H1 (cell line): ENCODE data around the gene BSPRY. TPM values are rescaled to one million over a fixed set of nuclear protein-coding genes. Genes with fewer than 3 reads are reported as not detected.
A peak's percentile ranks its signal among the peaks of the same experiment; 100 is the strongest.

ENCODE experiments used
- CTCF ChIA-PET: fragments of 300-600 bp; sonication (Branson Sonifier 250); formaldehyde crosslinking; loops from one replicate; lab custom pipeline; 2021; ENCODE audit not compliant: partially characterized antibody; lab: Charles Lee
- POLR2A ChIA-PET: fragments of 300-600 bp; sonication (Branson Sonifier 250); formaldehyde crosslinking; loops from one replicate; lab custom pipeline; 2021; ENCODE audit warnings: inconsistent platforms; ENCODE audit not compliant: partially characterized antibody; lab: Charles Lee
- DNase-seq, 2 experiments: peaks; one replicate each; pipeline versions ENCODE4 v3.0.0 to v3.0.0-alpha.2; 2010 to 2022; ENCODE audit warnings: low spot score in 2 of 2, low read depth in 1 of 2, mixed read lengths in 1 of 2
- FAIRE-seq: peaks from 2 replicates; lab custom pipeline; 2011; peaks lifted over from hg19 to GRCh38; lab: Jason Lieb, UNC
- H2AFZ ChIP-seq: 2 replicates; pipeline ENCODE4 v1.8.1; 2012; ENCODE audit warnings: low read length, inconsistent platforms
- H2AK5ac ChIP-seq: 2 replicates; pipeline ENCODE4 v1.6.1; 2013; ENCODE audit warnings: low read depth, low read length
- H2BK120ac ChIP-seq: replicated peaks from 2 replicates; pipeline ENCODE3; 2013; ENCODE audit warnings: low read depth, low read length, inconsistent platforms
- H2BK12ac ChIP-seq: 2 replicates; pipeline ENCODE4 v1.6.1; 2013; ENCODE audit warnings: low read depth, low read length
- H2BK15ac ChIP-seq: 2 replicates; pipeline ENCODE4 v1.6.1; 2013; ENCODE audit warnings: low read length
- H2BK20ac ChIP-seq: 2 replicates; pipeline ENCODE4 v1.6.1; 2013; ENCODE audit warnings: low read length
- H2BK5ac ChIP-seq: 2 replicates; pipeline ENCODE4 v1.6.1; 2013; ENCODE audit warnings: low read depth, low read length
- H3K14ac ChIP-seq: 2 replicates; pipeline ENCODE4 v1.6.1; 2013; ENCODE audit warnings: inconsistent platforms; ENCODE audit not compliant: insufficient read length
- H3K18ac ChIP-seq: 2 replicates; pipeline ENCODE4 v1.6.1; 2013; ENCODE audit warnings: low read length; ENCODE audit errors: extremely low read depth
- H3K23ac ChIP-seq: 2 replicates; pipeline ENCODE4 v1.6.1; 2013; ENCODE audit warnings: inconsistent platforms; ENCODE audit not compliant: insufficient read length
- H3K23me2 ChIP-seq: 2 replicates; pipeline ENCODE4 v1.6.1; 2013; ENCODE audit warnings: low read depth, low read length
- H3K27ac ChIP-seq: 2 replicates; pipeline ENCODE4 v1.6.1; 2011; ENCODE audit warnings: low read depth, low read length, inconsistent platforms
- H3K27me3 ChIP-seq, 4 experiments: replicated peaks in 1 of 4; 1 replicate in 1 of 4; 2 replicates in 3 of 4; pipeline versions ENCODE4 v1.6.1 to v1.8.1; 2011 to 2013; ENCODE audit warnings: low read length in 3 of 4, mild to moderate bottlenecking in 3 of 4, inconsistent platforms in 2 of 4, mixed read lengths in 2 of 4, moderate library complexity in 1 of 4; ENCODE audit not compliant: control insufficient read depth in 3 of 4, insufficient read depth in 3 of 4; ENCODE audit errors: extremely low read depth in 1 of 4
- H3K36me3 ChIP-seq, 4 experiments: 2 replicates each; pipeline versions ENCODE4 v1.6.1 to v1.8.1; 2011 to 2013; ENCODE audit warnings: mild to moderate bottlenecking in 4 of 4, low read length in 3 of 4, moderate library complexity in 2 of 4, control low read depth in 1 of 4, inconsistent platforms in 1 of 4; ENCODE audit not compliant: insufficient read depth in 4 of 4, control insufficient read depth in 2 of 4
- H3K4ac ChIP-seq: replicated peaks from 2 replicates; pipeline ENCODE3; 2013; ENCODE audit warnings: low read length, low read depth, mixed read lengths, inconsistent platforms; ENCODE audit not compliant: insufficient read length
- H3K4me1 ChIP-seq, 4 experiments: replicated peaks in 1 of 4; 1 replicate in 1 of 4; 2 replicates in 3 of 4; pipeline versions ENCODE4 v1.6.1 to v1.8.1; 2011 to 2013; ENCODE audit warnings: low read length in 3 of 4, inconsistent platforms in 2 of 4, mixed read lengths in 1 of 4; ENCODE audit not compliant: insufficient read depth in 4 of 4, control insufficient read depth in 3 of 4
- H3K4me2 ChIP-seq, 2 experiments: 2 replicates each; pipeline versions ENCODE4 v1.6.1 to v1.8.1; 2011 to 2013; ENCODE audit warnings: low read depth in 2 of 2, low read length in 2 of 2, control low read depth in 1 of 2, inconsistent platforms in 1 of 2, mild to moderate bottlenecking in 1 of 2; ENCODE audit not compliant: insufficient read depth in 1 of 2
- H3K4me3 ChIP-seq, 4 experiments: fragments of 200-600, 300-600 bp in 1 of 4; sonication (generic), shearing (Covaris generic), sonication (Bioruptor Twin) in 1 of 4; 2 replicates each; pipeline versions ENCODE4 v1.5.1 to v1.8.1; 2011 to 2016; ENCODE audit warnings: low read length in 4 of 4, low read depth in 3 of 4, control low read depth in 2 of 4, inconsistent platforms in 2 of 4, mild to moderate bottlenecking in 2 of 4, mixed read lengths in 1 of 4, moderate library complexity in 1 of 4; ENCODE audit not compliant: insufficient read depth in 2 of 4; ENCODE audit errors: extremely low read depth in 1 of 4
- H3K56ac ChIP-seq: replicated peaks from 2 replicates; pipeline ENCODE3; 2013; ENCODE audit warnings: low read depth, mild to moderate bottlenecking, mixed read lengths, low read length, inconsistent platforms; ENCODE audit not compliant: insufficient read length
- H3K79me1 ChIP-seq: 2 replicates; pipeline ENCODE4 v1.6.1; 2013; ENCODE audit warnings: low read depth, low read length, control low read depth
- H3K79me2 ChIP-seq, 2 experiments: 2 replicates each; pipeline versions ENCODE4 v1.6.1 to v1.8.1; 2012 to 2013; ENCODE audit warnings: low read length in 2 of 2, mild to moderate bottlenecking in 2 of 2, inconsistent platforms in 1 of 2; ENCODE audit not compliant: insufficient read depth in 2 of 2, control insufficient read depth in 1 of 2
- H3K9ac ChIP-seq, 4 experiments: replicated peaks in 1 of 4; 1 replicate in 1 of 4; 2 replicates in 3 of 4; pipeline versions ENCODE4 v1.6.1 to v1.8.1; 2011 to 2013; ENCODE audit warnings: low read depth in 3 of 4, low read length in 3 of 4, control low read depth in 2 of 4, mild to moderate bottlenecking in 2 of 4, moderate library complexity in 2 of 4, inconsistent platforms in 1 of 4; ENCODE audit errors: extremely low read depth in 1 of 4
- H3K9me3 ChIP-seq, 2 experiments: 2 replicates each; pipeline versions ENCODE4 v1.6.1 to v1.8.1; 2012 to 2013; ENCODE audit warnings: mild to moderate bottlenecking in 2 of 2, moderate library complexity in 2 of 2, control low read depth in 1 of 2, inconsistent platforms in 1 of 2, low read depth in 1 of 2, low read length in 1 of 2, mixed read lengths in 1 of 2; ENCODE audit not compliant: insufficient read depth in 2 of 2
- H4K20me1 ChIP-seq, 2 experiments: replicated peaks in 1 of 2; 2 replicates each; pipeline versions ENCODE3 to v1.8.1; 2011 to 2013; ENCODE audit warnings: inconsistent platforms in 2 of 2, low read length in 2 of 2, mild to moderate bottlenecking in 1 of 2; ENCODE audit not compliant: insufficient read depth in 2 of 2, control insufficient read depth in 1 of 2
- H4K5ac ChIP-seq: 2 replicates; pipeline ENCODE4 v1.6.1; 2013; ENCODE audit warnings: low read length, low read depth, mixed read lengths, inconsistent platforms; ENCODE audit not compliant: insufficient read length
- H4K8ac ChIP-seq: 2 replicates; pipeline ENCODE4 v1.8.0; 2013; ENCODE audit warnings: mild to moderate bottlenecking, moderate library complexity, low read length, inconsistent platforms; ENCODE audit not compliant: insufficient read depth; ENCODE audit errors: extremely low read depth
- H4K91ac ChIP-seq: replicated peaks from 2 replicates; pipeline ENCODE3; 2013; ENCODE audit warnings: low read length, mixed read lengths, inconsistent platforms; ENCODE audit not compliant: insufficient read length
- ATF2 ChIP-seq: IDR thresholded peaks from 2 replicates; pipeline ENCODE4 v1.6.1; 2012; ENCODE audit warnings: low read length, inconsistent platforms
- BCL11A ChIP-seq, 2 experiments: IDR thresholded peaks; one replicate each; pipeline ENCODE4 v1.6.1; 2011; ENCODE audit warnings: low read depth in 2 of 2, low read length in 2 of 2, mild to moderate bottlenecking in 2 of 2
- CBX8 ChIP-seq: fragments of 300-800, 300-1000 bp; sonication (generic); IDR thresholded peaks from 2 replicates; pipeline ENCODE4 v1.7.1; 2016; ENCODE audit warnings: low read depth, low read length, borderline replicate concordance
- E2F6 ChIP-seq: IDR thresholded peaks from 2 replicates; pipeline ENCODE4 v1.6.1; 2012; ENCODE audit warnings: inconsistent platforms
- EGR1 ChIP-seq: IDR thresholded peaks from 2 replicates; pipeline ENCODE4 v1.6.1; 2011; ENCODE audit warnings: low read depth, low read length, borderline replicate concordance
- EP300 ChIP-seq, 2 experiments: IDR thresholded peaks; 1 replicate in 1 of 2; 2 replicates in 1 of 2; pipeline ENCODE4 v1.6.1; 2011 to 2012; ENCODE audit warnings: low read depth in 2 of 2, low read length in 2 of 2, mild to moderate bottlenecking in 2 of 2, borderline replicate concordance in 1 of 2, inconsistent platforms in 1 of 2, moderate library complexity in 1 of 2
- SAP30 ChIP-seq: fragments of 300-600 bp; sonication (generic); IDR thresholded peaks from 2 replicates; pipeline ENCODE4 v1.7.1; 2012; ENCODE audit warnings: low read length, moderate library complexity, mild to moderate bottlenecking, inconsistent platforms; ENCODE audit not compliant: insufficient read depth, insufficient replicate concordance
- TAF7 ChIP-seq: optimal IDR thresholded peaks from 2 replicates; pipeline ENCODE3; 2011; ENCODE audit warnings: low read depth, mild to moderate bottlenecking, inconsistent platforms, low read length, moderate library complexity, borderline replicate concordance
- TEAD4 ChIP-seq: IDR thresholded peaks from 2 replicates; pipeline ENCODE4 v1.6.1; 2012; ENCODE audit warnings: low read depth, low read length, inconsistent platforms, mixed read lengths
- WGBS, 2 experiments: shearing (Covaris generic) in 1 of 2; methylation state at CpG; one replicate each; pipeline versions ENCODE4 v1.1.6 to v1.1.7; 2013 to 2015; ENCODE audit warnings: low lambda C conversion rate in 2 of 2, mixed read lengths in 2 of 2, inconsistent platforms in 1 of 2, low coverage in 1 of 2, missing lambda C conversion rate in 1 of 2; ENCODE audit not compliant: insufficient replicate concordance in 2 of 2, insufficient coverage in 1 of 2, insufficient read length in 1 of 2; ENCODE audit errors: extremely low coverage in 1 of 2, missing lambda C conversion rate in 1 of 2; 5-methylcytosine and 5-hydroxymethylcytosine counted together
- polyA plus RNA-seq, 7 experiments: library from polyadenylated mRNA; depleted of rRNA in 3 of 7; stranded (reverse) in 5 of 7; unstranded in 2 of 7; fragments of >200 nt in 5 of 7; fragments of 200-250 nt in 2 of 7; gene quantifications; 1 replicate in 5 of 7; 2 replicates in 1 of 7; 4 replicates in 1 of 7; pipeline versions ENCODE4 v1.2.1 to v1.2.3, GENCODE V29; 2011 to 2013; ENCODE audit warnings: missing spikeins in 2 of 7, mixed read lengths in 2 of 7
- total RNA-seq: library from RNA; stranded (reverse); fragmentation: NEBNext Ultra II Directional; extraction: Animal tissue kit (Norgen Biotek cat#: 25700); gene quantifications from 2 replicates; pipeline ENCODE4 v1.2.1, GENCODE V29; 2021

Gene BSPRY
- total and polyA plus RNA-seq, 2 of the 8 experiments (the other 6 are each of a cell fraction or from before 2014, with no cell fraction given), result 5.5 to 10.9 TPM

GRCh38 chr9:113352411-113352810 lies 3.1 kb downstream of the BSPRY start:
- H3K4me2 ChIP-seq, result no peak overlapping the region
- H2BK120ac ChIP-seq, result no peak overlapping the region
- H4K91ac ChIP-seq, result no peak overlapping the region
- peaks cover 5 to 14% (median 10%) of the 10 kb centered on the region in 4 experiments for H3K4me1 ChIP-seq
- no peak overlapping the region for H4K5ac ChIP-seq
- no peak overlapping the region for H2BK20ac ChIP-seq
- no peak overlapping the region; the same call in 1 of the 2 replicates for H2AK5ac ChIP-seq
- no peak overlapping the region for H3K14ac ChIP-seq
- H3K23me2 ChIP-seq, result peaks cover 11% of the 10 kb centered on the region; the same call in 1 of the 2 replicates
- CTCF ChIA-PET, result interaction anchor here (1.1 to 4.0 kb wide), 2 partner anchors 12 to 44 kb away, joined by 3 to 12 read pairs; partner anchors contain the start of gene WDR31
- H3K27me3 ChIP-seq, result peaks cover 0 to 14% (median 2%) of the 10 kb centered on the region in 4 experiments; a peak in 5 of 7 replicates
- POLR2A ChIA-PET, result interaction anchor here (0.6 to 1.2 kb wide), 3 partner anchors 12 to 57 kb away, joined by 3 read pairs; partner anchors contain the start of genes HDHD3 and WDR31
- H2BK15ac ChIP-seq, result no peak overlapping the region
- H2AFZ ChIP-seq, result no peak overlapping the region
- DNase-seq (no peak), FAIRE-seq (no peak)
- no peak overlapping the region for H4K8ac ChIP-seq
- H3K4ac ChIP-seq, result no peak overlapping the region
- WGBS, 2 experiments, result 91% methylated on average over 1 of the region's 1 CpG; no CpG with 5 or more reads in 1 of the 2 experiments
- no peak overlapping the region for H2BK5ac ChIP-seq
- H3K18ac ChIP-seq, result no peak overlapping the region
- H3K9ac ChIP-seq, result no peak overlapping the region
- no peaks in the 10 kb centered on the region for H3K9me3 ChIP-seq
- no peak overlapping the region for H3K27ac ChIP-seq
- no peak overlapping the region for H3K56ac ChIP-seq
- peaks cover 0 to 2% of the 10 kb centered on the region in 2 experiments for H4K20me1 ChIP-seq
- H3K79me2 ChIP-seq, result no peaks in the 10 kb centered on the region
- no peaks in the 10 kb centered on the region for H3K36me3 ChIP-seq
- H2BK12ac ChIP-seq, result 0 out of 2 replicates have a peak overlapping the region, but pooled peaks have one; percentile 27
- no peaks in the 10 kb centered on the region; the same call in none of the 2 replicates for H3K79me1 ChIP-seq
- H3K23ac ChIP-seq, result no peak overlapping the region
- no peak overlapping the region for H3K4me3 ChIP-seq
- TF ChIP-seq TEAD4 (no peak), ATF2 (no peak), EP300 (IDR thresholded peaks at IDR 0.05; ENCODE audit: borderline replicate concordance in 1 of 2, low read depth in 2 of 2, low read length in 2 of 2) (no peak), TAF7 (no peak), BCL11A (IDR thresholded peaks at IDR 0.05; ENCODE audit: low read depth in 2 of 2, low read length in 2 of 2) (no peak), E2F6 (no peak), EGR1 (no peak), CBX8 (no peak), SAP30 (no peak)
